ENCODE results near the gene ELMO1.
A peak's percentile ranks its signal among the peaks of the same experiment; 100 is the strongest.

The ELMO1 gene

DNA sequence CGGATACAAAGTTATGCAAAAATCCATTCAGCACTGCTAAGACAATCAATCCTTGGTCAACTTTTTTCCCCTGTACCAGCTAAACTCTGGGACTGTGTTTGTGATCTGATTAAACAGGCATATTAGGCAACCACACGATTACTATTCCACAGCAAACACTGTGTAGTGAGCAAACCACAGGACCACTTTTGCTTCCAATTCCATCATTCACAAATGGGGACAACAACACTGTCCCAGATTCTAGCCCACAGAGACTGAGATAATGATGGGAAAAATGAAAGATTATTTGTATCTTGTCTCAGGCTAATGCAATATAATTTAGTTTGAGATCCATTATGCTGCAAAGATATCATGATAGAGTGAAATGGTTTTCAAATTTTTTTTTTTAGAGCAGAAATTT is 560.7 kb downstream of the ELMO1 start:
- no peak for DNase-seq

DNA sequence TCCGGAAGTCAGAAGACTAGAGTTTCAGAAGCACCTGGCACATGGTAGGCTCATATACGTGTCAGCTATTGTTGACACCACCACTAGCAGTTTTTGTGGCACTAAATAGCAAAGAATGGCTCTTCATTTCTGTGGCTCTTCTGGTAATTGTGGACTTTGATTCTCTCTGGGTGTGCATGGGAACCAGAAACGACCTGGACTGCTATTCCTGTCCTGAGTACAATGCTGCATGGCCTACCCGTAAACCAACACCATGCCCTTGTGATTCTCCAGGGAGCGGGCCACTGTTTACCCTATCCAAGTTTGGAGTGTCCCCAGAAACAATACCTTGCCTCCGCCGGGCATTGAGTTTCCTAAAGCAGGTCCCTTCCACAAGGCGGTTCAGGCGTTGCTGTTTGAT is 561.4 kb downstream of the ELMO1 start:
- no peak for DNase-seq

DNA sequence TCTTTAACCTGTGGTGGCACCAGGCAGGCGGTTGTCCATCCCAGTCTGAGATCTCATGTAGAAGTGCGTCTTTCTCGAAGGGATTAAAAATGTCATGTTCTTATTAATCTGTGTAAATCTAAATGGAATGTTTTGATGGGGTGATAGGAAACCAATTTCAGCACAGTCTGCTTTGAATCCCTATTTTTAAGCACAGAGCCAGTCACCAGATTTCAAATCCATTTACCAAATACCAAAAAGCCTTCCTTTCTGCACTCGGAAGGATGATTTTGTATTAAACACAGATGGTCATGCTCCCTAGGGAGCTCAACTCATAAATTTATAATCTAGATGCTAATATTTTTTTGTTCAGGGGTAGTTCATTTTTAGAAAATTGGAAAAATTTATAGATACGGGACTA is 563.8 kb downstream of the ELMO1 start:
- no peak for DNase-seq

DNA sequence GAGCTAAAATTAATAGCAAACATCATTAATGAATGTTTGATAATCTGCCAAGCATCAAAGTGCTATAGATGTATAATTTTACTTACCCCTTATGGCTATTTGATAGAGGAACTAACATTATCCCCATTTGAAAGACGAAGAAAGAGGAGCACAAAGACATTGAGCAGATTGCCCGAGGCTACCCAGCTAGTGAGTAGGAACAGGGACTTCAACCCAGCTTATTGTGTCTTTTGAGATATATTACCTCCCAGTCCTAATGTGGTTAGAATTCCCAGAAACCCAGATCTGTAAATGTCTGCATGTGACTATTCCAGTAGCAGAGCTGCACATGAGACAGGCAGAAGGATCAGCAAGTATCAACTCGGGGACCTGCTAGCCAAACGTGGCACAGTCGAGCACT is 564.3 kb downstream of the ELMO1 start:
- no peak for DNase-seq

DNA sequence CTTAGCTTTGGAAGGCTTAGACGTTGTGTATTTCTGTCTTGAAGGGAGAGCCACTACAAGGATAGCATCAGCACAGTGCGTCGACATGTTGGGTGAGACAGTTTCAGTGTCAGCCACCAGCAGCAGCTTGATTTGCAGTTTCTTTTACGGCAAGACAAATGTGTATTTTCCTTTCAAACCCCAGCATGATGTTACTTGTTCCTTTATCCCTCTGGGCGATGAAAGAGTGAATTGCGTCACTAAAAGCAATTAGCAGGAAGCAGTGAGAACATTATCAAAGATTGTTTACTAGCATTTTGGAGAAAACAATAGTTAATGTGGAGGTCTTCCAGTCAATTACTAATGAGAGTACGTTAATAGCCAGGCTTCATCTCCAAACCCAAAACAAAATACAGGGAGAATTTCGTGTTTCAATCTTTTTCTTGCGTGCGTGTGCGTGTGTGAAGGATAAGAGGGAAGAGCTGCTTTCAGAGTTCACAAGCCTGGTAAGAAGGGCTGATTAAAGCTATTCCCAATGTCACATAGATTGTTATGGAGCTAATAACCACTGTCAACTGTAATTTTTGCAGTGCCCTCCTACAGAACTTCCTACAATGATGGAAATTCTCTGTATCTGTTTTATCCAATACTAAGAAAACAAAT is 567.3 kb downstream of the ELMO1 start:
- DNase-seq = no peak

DNA sequence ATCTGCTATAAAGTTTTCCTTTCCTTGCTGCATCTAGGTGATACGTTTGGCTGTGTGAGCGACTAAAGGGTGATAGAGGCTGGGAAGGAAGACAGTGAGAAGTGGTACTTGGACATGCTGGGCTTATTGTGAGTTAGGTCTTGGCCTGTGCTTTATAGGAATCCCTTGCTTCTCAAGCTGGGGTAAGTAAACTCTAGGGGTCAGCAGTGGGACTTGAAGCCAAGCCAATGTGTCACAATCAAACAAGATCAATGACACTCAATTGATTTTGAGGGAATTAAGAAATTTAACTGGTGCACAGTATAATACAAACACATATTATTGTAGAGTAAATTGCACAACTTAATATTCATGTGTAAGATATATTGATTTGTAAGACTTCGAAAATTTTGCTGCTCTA is 568.6 kb downstream of the ELMO1 start:
- no peak for DNase-seq

DNA sequence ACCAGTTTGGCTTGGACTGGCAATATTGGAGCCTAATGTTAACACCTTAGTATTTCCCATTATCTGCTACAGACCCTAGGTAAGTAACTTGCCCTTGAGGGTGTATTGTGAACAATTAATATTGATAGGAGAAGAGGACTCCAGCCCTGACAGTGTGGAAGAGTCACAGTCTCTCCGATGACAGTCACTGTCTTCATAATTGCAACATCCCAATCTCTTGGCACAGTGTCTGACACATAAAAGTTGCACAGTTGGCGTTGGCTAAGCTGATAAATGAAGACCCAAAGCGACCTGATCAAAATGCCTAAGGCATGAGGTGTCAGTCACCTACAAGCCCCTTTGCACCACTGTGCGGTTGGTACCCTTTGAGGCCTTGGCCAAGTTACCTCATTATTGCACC is 569.6 kb downstream of the ELMO1 start:
- no peak for DNase-seq

DNA sequence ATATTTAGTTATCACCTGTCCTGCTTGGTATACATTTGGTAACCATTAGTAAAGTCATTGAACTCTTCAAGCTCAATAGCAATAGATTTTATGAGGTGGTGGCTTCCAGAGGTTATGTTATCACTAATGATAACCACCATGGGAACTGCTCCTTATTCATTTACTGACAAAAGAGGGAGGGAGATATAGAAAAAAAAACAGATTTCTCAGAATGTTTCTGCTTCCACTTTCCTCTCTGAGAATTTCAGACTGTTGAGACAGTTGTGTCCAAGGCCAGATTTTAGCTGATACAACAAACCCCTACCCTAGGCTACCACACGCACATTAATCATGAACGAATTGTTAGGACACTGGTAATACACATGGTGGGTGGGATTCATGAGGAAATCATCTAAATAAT is 570.4 kb downstream of the ELMO1 start:
- no peak for DNase-seq

DNA sequence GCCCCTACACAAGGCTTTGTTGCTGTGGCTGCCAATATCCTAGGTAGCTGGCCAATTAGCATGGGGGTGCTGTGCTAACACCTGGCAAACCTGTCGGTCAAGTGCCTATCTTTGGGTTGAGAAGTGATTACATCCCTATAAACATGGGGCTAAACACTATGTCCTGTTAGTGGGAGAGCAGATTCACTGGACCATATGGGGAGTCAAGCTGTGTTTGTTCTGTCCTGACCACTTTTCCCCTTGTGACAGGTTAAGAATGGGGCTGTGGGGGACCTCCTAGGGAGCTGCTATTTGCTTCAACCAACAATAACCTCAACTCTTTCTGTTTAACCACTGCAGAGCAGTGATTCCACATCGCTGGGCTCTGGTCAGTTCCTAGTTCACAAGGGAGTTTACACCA is 572.9 kb downstream of the ELMO1 start:
- DNase-seq = peak; percentile 50

DNA sequence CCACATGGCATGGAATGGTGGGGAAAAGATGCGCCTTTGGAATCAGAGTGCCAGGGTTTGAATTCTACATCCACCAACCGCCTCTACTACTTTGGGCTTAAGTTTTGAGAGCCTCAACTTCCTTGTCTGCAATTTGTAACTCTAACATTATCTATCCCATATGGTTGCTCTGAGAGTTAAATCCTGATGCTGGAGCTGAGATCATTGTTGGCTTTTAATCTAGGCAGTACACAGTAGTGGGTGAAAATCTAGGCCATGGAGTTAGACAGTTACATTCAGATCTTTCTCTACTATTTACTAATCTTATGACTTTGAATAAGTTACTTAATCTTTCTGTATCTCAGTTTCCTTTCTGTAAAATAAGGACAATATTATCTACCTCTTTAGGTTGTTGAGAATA is 574.6 kb downstream of the ELMO1 start:
- DNase-seq = no peak

DNA sequence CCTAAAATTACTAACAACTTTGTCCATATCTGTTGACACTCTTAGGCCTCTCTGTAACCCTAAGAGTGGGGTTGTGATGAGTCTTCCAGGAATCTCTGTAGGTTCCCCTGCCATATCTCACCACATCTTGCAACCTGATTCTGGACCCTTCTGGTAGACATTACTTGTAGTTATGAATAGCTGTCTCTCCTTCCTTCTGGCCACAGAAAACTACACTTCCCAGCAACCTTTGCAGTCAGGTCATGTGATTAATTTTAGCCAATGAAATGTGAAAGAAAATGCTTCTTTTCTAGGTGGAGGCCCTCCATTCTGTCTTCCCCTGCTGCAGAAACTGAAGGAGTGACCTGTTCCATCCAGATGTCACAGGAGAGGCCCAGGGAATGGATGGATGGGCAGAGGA is 576.8 kb downstream of the ELMO1 start:
- no peak for DNase-seq

DNA sequence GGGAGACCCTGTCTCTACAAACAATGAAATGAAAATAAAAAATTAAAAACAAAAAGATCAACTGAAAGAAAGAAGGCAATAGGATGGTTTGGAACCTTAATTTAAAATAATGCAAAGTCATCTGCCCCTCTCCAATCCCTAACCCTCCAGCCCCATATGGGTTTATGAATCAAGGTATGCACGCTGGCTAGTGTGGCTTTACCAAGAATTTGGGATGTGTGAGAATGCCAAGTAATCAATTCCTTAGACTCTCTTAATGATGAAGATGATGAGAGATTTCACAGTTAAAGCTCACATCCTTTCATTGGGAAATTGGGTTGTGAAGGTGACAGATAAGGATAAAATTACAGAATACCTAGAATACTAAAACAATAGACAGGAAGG is 577.3 kb downstream of the ELMO1 start:
- no peak for DNase-seq

DNA sequence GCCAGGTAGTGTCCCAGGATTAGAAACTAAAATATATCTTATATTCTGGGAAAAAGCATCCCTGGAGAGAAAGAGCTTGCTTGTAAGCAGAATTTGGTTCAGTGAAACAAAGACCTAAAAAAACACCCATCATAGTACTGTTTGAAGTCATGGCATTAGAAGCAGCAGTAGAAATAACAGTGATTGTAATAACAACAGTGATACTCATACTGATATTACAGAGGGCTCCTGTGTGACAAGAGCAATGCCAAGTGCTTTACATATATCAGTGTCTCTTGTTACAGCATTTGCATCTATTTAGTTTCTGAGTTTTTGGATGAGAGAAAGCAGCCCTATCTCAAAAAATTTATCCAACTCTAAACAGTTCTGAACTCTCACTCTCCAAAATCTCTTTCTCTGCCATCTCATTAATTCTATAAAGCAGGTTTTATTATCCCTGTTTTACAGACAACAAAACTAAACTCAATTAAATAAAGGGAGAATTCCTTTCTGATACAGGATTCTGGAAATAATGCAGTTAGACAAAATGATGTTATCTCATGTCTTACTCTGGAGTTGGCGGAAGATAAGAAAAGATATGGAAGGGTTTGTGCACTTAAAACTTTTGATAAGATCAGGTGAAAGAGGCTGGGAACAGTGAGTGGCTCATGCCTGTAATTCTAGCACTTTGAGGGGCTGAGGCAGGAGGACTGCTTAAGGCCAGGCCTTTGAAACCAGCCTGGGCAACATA is 577.9 kb downstream of the ELMO1 start:
- no peak for DNase-seq

DNA sequence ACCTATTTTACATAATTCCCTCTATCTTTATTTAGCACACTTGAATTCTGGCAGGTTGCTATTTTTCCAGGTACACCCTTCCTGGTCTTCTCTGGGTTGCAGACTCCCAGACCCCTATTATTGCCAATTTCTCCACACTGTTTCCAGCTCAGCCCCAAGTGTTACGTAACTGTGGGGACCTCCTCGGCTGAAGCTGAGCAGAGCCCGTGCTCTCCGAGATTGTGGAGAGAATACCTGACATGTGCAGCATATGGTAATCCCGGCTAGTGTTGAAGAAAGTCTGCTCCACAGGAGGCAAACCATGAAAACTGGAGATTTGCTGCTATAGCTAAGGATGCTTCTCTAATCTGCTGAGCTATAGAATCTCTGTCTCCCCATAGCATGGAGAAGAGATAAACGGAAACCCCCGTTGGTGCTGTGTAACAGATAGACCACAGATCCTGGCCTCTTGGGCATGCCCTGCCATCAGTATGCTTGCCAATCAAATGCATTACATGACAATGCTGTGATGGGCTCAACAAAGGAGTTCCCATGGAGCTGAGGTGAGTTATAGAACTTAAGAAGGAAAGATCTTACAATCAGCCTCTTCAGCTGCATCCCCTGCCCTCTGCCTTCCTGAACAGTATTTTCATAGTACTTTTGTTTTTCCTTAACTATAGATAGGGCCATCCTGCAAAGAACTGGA is 579.8 kb downstream of the ELMO1 start:
- DNase-seq = no peak

DNA sequence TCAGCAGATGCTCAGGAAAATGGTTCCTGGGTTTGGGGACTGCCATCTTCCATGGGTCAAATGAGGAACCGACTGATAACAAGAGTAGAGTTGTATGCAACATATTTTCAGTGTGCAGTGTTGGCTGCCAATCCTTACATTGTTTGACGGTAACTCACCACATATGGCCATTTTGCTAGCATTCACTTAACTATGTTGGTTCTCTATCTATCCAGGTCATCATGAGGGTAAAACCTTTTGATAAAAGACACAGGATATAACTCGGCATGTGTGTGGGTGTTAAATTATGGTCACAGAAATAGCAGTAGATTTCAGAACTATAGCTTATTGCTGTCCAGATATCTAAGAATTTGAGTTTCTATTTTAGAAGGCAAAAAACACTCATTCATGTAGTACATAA is 583.6 kb downstream of the ELMO1 start:
- no peak for DNase-seq

DNA sequence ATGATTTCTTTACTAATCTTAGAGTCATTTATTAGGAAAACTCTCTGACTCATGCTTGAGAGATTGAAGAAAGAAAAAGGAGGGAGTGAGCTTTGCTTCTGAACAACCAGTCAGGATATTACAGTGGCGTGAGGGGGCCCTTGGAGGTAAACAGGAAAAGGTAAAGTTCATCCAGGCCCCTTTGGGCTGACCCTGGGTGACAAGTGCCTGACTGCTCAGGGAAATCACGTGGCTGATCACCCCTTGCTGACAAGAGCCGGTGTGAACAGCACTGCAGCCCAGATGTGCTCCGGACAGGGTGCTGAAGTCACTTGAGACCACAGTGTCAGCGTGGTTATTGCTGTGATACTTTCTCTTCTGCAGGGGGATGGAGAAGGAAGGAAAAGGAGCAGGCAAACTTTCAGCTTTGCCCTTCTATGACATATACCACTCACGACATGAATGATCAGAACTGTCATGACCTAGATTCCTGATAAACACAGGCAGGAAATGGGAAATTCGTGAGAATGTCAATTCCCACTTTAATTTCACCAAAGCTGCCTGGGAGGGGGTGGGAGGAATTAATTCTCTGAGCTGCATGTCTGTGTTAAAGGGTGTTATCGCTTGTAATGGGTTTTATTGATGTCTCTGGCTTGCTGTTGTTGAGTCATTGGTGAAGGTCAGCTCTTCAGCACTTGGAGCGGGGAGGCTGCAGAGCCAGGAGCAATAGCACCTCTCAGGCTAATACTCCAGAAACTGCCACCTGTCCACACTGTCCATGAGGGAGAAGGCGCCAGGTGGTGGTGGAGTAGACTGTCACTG is 584.6 kb downstream of the ELMO1 start:
- DNase-seq = no peak

DNA sequence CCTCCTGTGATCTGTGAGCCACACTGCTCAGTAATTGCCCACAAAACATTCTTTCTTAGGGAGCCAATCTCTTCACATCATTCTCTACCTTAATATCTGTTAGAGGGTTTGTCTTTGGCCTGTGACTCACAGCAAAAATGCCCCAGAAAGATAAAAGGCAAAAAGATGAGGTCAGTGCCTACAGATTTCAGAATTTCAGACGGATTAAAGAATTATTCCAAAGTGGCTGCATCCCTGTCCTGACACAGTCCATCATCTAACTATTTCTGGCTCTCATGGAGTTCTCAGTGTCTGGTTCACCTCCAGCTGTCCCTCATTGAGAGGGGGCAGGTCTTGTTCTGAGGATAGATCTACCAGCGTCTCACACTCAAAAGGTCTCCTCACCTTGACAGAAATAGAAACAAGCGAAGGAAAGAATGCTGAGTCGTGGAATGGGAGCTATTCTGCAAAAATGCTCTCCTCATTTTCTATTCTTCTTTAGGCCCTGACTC is 585.8 kb downstream of the ELMO1 start:
- no peak for DNase-seq

DNA sequence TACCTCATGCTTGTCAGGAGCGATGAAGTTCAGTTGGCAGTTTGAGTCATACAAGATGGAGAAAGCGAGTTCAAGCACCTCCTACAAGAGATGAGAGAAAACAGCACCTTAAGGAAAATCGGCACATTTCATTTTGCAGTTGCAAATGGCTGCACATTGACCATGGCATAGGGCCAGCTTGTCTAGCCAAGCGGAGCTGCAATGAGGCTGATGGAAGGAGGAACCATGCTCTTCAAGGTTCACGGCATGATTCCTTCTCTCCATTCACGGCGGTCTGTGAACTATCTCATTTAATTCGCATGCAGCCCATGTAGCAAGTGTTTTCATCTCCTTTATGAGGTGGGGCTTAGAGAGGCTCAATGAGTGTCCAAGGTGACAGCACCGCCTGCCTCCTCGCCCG is 587.0 kb downstream of the ELMO1 start:
- DNase-seq = no peak

DNA sequence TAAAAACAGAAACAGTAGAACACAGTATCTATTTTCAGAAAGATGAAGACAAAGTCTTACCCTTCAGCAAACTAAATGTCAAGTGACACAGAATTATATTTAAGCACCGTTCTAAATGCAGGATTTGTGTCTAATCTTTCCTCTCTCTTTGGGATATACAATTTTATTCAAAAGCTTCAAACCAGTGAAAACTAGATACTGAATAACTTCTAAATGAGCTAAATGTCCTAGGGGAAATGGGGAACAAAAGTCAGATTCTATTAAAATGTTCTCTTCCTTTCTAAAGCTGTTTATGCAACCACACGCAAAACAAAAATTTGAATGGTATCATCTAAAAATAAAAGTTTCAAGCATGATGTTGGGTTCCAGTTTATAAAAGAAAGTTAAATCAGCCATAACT is 588.0 kb downstream of the ELMO1 start:
- DNase-seq = no peak

DNA sequence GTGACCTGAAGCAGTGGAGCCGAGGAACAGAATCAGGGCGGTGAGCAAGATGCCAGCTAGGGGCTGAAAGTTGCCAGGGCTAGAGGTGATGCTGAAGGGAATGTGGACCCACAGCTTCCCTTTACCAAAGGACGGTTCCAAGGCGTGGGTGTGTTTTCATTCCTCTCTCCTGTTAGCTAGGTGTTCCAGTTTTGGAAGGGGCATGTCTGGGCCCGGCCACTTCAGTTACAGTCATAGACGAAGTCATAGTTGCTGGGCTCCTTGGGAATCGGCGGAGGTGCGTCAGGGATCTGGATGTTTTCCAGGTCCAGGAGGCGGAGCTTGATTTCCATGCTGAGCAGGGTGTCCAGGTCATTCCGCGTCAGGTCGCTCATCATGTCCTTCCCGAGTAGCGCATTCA is 593.3 kb downstream of the ELMO1 start:
- no peak for DNase-seq

DNA sequence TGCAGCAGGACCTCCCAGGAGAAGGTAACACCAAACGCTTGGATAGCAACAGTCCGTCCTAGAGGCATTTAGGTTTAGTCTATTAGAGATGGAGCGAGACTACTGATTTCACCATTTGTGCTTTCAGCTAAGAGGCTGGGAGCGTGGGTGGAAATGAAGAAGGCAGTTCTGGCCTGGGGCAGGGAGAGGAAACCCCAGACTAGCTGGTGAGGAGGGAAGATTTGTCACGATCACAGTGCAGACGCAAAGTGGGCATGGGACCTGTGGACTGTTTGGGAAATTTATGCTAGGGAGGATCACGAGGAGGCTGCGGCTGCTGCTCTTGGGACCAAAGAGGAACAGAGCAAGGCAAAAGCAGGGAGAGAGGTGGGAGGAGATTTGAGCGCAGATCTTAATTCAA is 594.0 kb downstream of the ELMO1 start:
- no peak for DNase-seq

DNA sequence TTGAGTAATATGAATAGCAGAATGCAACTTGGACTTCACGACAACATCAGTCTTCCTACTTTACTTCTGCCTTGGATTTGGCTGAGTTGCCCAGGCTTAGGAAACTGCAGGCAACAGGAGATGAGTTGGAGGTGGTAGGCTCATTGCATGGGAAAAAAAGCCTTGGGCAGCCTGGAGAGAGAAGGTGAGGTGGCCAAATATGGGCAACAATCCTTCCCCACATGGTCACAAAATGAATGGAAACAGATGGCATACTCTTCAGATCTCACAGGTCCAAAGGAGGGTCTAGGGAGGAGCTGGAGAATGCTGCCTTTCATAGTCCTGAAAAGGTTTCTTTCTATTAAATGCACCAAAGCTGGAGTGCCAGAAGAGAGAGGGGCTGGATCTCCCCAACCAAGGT is 595.7 kb downstream of the ELMO1 start:
- no peak for DNase-seq

DNA sequence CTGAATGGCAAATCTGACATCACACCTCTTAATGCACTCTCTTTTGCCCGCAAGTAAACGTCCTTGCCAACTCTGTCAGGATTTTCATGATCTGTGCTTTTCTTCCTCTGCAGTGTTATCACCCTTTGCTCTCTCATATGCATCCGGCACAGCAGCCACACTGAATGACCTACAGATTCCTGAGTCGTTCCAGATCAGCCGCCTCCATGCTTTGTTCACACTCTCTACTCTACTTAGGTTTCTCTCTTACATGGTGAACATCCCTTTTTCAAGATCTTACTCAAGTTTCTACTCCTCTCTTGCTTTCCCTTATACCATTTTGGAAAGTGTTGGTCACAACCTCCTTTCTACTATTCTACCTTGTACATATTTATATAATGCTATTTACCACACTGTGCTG is 596.6 kb downstream of the ELMO1 start:
- DNase-seq = no peak

DNA sequence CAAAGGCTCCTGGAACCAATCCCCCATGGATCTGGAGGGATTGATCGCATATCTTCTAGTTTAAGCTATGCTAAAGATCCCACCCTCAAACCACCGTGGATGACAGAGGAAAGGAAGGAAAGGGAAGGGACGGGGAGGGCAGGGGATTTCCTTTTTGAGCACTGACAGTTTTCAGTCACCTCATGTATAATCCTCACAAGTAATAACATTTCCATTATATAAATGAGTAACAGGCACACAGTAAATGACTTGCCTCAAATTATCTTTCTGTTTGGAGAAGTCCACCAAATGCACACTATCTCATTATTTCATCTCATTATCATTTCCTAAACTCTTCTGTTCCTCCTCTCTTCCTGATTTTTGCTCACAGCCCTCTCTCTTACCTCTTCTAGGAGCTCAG is 597.3 kb downstream of the ELMO1 start:
- no peak for DNase-seq

Data from NCI-H2081 treated with DMSO at 0.1 percent for 48 hours (cell line).